ENCODE data around the gene MED26. TPM values are rescaled to one million over a fixed set of nuclear protein-coding genes. Genes with fewer than 3 reads are reported as not detected.

Gene MED26
- total and polyA plus RNA-seq, 9 of the 15 experiments (the other 6 are each of a cell fraction or from before 2014, with no cell fraction given): 0.71 to 15.1 (median 6.2) TPM

- H3K4me3 ChIP-seq: no peak overlapping the region
- ATAC-seq: peak; percentile 16; the same call in 2 of the 3 replicates
- H3K79me2 ChIP-seq (ENCODE audit: control insufficient read depth, insufficient read depth, low read length): peaks cover 97% of the 10 kb centered on the region
- no peak overlapping the region for H3K4me2 ChIP-seq (ENCODE audit: insufficient read depth, low read length)
- H3K9me3 ChIP-seq (replicated peaks; ENCODE audit: control insufficient read depth, insufficient read depth, low read depth, low read length): no peaks in the 10 kb centered on the region
- no peak for FAIRE-seq
- H3K36me3 ChIP-seq (ENCODE audit: control insufficient read depth, insufficient read depth, low read length): peaks cover 24% of the 10 kb centered on the region
- H4K20me1 ChIP-seq (replicated peaks; ENCODE audit: control insufficient read depth, insufficient read depth, low read length): peaks cover 64% of the 10 kb centered on the region
- BruUV-seq (replicated peaks): no TSS peak
- H2AFZ ChIP-seq (ENCODE audit: low read depth, low read length): no peak overlapping the region
- H3K27ac ChIP-seq (ENCODE audit: extremely low read depth, low read depth, low read length): no peak overlapping the region
- in situ Hi-C loops (cut with MboI) (no loop called here), intact Hi-C loops (cut with micrococcal nuclease) (no loop called here)
- 72% methylated on average over 8 of the region's 8 CpGs for WGBS (ENCODE audit: insufficient coverage, low coverage, missing lambda C conversion rate)
- H3K9me1 ChIP-seq (ENCODE audit: control insufficient read depth, insufficient read depth, low read length): peaks cover 15% of the 10 kb centered on the region
- H3K4me1 ChIP-seq (replicated peaks in 1 of 2; ENCODE audit: control insufficient read depth in 2 of 2, insufficient read depth in 2 of 2, low read length in 2 of 2): peaks cover 4 to 31% of the 10 kb centered on the region in 2 experiments; a peak in 4 of 5 replicates
- POLR2A ChIA-PET: interaction anchor here (0.5 to 1.1 kb wide), 3 partner anchors 19 to 189 kb away, joined by 3 read pairs; no protein-coding TSS in a partner anchor
- no peaks in the 10 kb centered on the region for H3K27me3 ChIP-seq (ENCODE audit: control insufficient read depth in 2 of 2, insufficient read depth in 2 of 2, low read length in 2 of 2)
- DNase-seq (ENCODE audit: extremely low read depth in 1 of 4, low spot score in 3 of 4): no peak
- peak overlapping the region in 1 of 2 experiments; percentile 71; a peak in 2 of 4 replicates for H3K9ac ChIP-seq (ENCODE audit: insufficient read depth in 1 of 2, low read depth in 2 of 2, low read length in 2 of 2)
- CTCF ChIA-PET (ENCODE audit: low intra/inter-chr PET ratio): no interaction called here
- TF ChIP-seq ZBTB17 (CRISPR knock-in tag; IDR thresholded peaks at IDR 0.05): no peak
- TF ChIP-seq, protein P1, sequence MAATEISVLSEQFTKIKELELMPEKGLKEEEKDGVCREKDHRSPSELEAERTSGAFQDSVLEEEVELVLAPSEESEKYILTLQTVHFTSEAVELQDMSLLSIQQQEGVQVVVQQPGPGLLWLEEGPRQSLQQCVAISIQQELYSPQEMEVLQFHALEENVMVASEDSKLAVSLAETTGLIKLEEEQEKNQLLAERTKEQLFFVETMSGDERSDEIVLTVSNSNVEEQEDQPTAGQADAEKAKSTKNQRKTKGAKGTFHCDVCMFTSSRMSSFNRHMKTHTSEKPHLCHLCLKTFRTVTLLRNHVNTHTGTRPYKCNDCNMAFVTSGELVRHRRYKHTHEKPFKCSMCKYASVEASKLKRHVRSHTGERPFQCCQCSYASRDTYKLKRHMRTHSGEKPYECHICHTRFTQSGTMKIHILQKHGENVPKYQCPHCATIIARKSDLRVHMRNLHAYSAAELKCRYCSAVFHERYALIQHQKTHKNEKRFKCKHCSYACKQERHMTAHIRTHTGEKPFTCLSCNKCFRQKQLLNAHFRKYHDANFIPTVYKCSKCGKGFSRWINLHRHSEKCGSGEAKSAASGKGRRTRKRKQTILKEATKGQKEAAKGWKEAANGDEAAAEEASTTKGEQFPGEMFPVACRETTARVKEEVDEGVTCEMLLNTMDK (IDR thresholded peaks at IDR 0.05; ENCODE audit: borderline replicate concordance, insufficient read depth, low read depth, low read length, poor library complexity, severe bottlenecking): no peak
- TF ChIP-seq ARHGAP35 (IDR thresholded peaks at IDR 0.05; ENCODE audit: partially characterized antibody): no peak
- TF ChIP-seq, protein P2, sequence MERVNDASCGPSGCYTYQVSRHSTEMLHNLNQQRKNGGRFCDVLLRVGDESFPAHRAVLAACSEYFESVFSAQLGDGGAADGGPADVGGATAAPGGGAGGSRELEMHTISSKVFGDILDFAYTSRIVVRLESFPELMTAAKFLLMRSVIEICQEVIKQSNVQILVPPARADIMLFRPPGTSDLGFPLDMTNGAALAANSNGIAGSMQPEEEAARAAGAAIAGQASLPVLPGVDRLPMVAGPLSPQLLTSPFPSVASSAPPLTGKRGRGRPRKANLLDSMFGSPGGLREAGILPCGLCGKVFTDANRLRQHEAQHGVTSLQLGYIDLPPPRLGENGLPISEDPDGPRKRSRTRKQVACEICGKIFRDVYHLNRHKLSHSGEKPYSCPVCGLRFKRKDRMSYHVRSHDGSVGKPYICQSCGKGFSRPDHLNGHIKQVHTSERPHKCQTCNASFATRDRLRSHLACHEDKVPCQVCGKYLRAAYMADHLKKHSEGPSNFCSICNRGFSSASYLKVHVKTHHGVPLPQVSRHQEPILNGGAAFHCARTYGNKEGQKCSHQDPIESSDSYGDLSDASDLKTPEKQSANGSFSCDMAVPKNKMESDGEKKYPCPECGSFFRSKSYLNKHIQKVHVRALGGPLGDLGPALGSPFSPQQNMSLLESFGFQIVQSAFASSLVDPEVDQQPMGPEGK (CRISPR knock-in tag; IDR thresholded peaks at IDR 0.05; ENCODE audit: borderline replicate concordance): no peak
- no peak for TF ChIP-seq FOXP1 (CRISPR knock-in tag; IDR thresholded peaks at IDR 0.05)
- TF ChIP-seq CLOCK (CRISPR knock-in tag; IDR thresholded peaks at IDR 0.05; ENCODE audit: borderline replicate concordance): no peak
- no peak for TF ChIP-seq CBFA2T3 (IDR thresholded peaks at IDR 0.05)
- no peak for TF ChIP-seq KAT2B (IDR thresholded peaks at IDR 0.05; ENCODE audit: low read depth, low read length)
- no peak for TF ChIP-seq STAG1 (CRISPR knock-in tag; IDR thresholded peaks at IDR 0.05; ENCODE audit: borderline replicate concordance)
- TF ChIP-seq CREM (IDR thresholded peaks at IDR 0.05; ENCODE audit: low read depth): no peak
- no peak for TF ChIP-seq SRF (CRISPR knock-in tag; IDR thresholded peaks at IDR 0.05)
- no peak for TF ChIP-seq U2AF1 (optimal IDR thresholded peaks at IDR 0.05; ENCODE audit: low read depth, low read length)
- no peak for TF ChIP-seq TAF15 (IDR thresholded peaks at IDR 0.05; ENCODE audit: low read depth, low read length)
- no peak for TF ChIP-seq LCOR (CRISPR knock-in tag; IDR thresholded peaks at IDR 0.05)
- TF ChIP-seq POLR2AphosphoS5 (IDR thresholded peaks at IDR 0.05; ENCODE audit: control insufficient read depth, insufficient read depth, low read depth, low read length): no peak
- no peak for TF ChIP-seq ETV5 (CRISPR knock-in tag; IDR thresholded peaks at IDR 0.05; ENCODE audit: low read depth)
- TF ChIP-seq FIP1L1 (IDR thresholded peaks at IDR 0.05; ENCODE audit: low read depth, low read length, poor library complexity, severe bottlenecking): no peak
Measured at GRCh38 chr19:16605553-16605994, 22.4 kb downstream of the MED26 start.

All from K562 (cell line).